Renal cortical epithelial cell (primary cell): Measurements from ENCODE around the gene KSR2. TPM values are rescaled to one million over a fixed set of nuclear protein-coding genes. Genes with fewer than 3 reads are reported as not detected.
A peak's percentile ranks its signal among the peaks of the same experiment; 100 is the strongest.

ENCODE experiments used
- DNase-seq: peaks from one replicate; pipeline ENCODE4 v3.0.0-alpha.2; 2011; ENCODE audit warnings: low read depth
- total RNA-seq: library from RNA; depleted of rRNA; stranded (reverse); fragments of >200 nt; gene quantifications from 2 replicates; pipeline ENCODE4 v1.2.3, GENCODE V29; 2014

Gene KSR2
- total RNA-seq, 1 donor from 2014 or later = 0.65 TPM

GRCh38 chr12:117692512-117692911 is 276.3 kb downstream of the KSR2 start:
- no peak for DNase-seq

GRCh38 chr12:117689857-117690256 is 278.9 kb downstream of the KSR2 start:
- no peak for DNase-seq

- no peak for DNase-seq
These were observed 280.3 kb downstream of the KSR2 start for GRCh38 chr12:117688446-117688845.

- DNase-seq = peak; percentile 93
These were observed 281.8 kb downstream of the KSR2 start for GRCh38 chr12:117686911-117687377.

- no peak for DNase-seq
These were observed 282.6 kb downstream of the KSR2 start for GRCh38 chr12:117686210-117686609.

GRCh38 chr12:117685110-117685926 is 283.5 kb downstream of the KSR2 start:
- peak; percentile 89 for DNase-seq

GRCh38 chr12:117684471-117684870 is 284.3 kb downstream of the KSR2 start:
- DNase-seq = no peak

GRCh38 chr12:117680312-117680711 is 288.5 kb downstream of the KSR2 start:
- peak; percentile 70 for DNase-seq

- peak; percentile 73 for DNase-seq
These were observed 289.0 kb downstream of the KSR2 start for GRCh38 chr12:117679776-117680175.

- no peak for DNase-seq
These were observed 294.0 kb downstream of the KSR2 start for GRCh38 chr12:117674763-117675162.

- no peak for DNase-seq
These were observed 294.5 kb downstream of the KSR2 start for GRCh38 chr12:117674313-117674712.

- DNase-seq = no peak
These were observed 297.1 kb downstream of the KSR2 start for GRCh38 chr12:117671734-117672133.

GRCh38 chr12:117664169-117664568 is 304.6 kb downstream of the KSR2 start:
- no peak for DNase-seq

- DNase-seq = peak; percentile 40
These were observed 306.0 kb downstream of the KSR2 start for GRCh38 chr12:117662620-117663395.

- DNase-seq = peak; percentile 71
These were observed 306.6 kb downstream of the KSR2 start for GRCh38 chr12:117662220-117662619.

- no peak for DNase-seq
These were observed 307.3 kb downstream of the KSR2 start for GRCh38 chr12:117661471-117661870.

- DNase-seq = no peak
These were observed 307.9 kb downstream of the KSR2 start for GRCh38 chr12:117660896-117661295.

- no peak for DNase-seq
These were observed 310.6 kb downstream of the KSR2 start for GRCh38 chr12:117658226-117658625.

- DNase-seq = no peak
These were observed 319.0 kb downstream of the KSR2 start for GRCh38 chr12:117649796-117650195.

- no peak for DNase-seq
These were observed 322.3 kb downstream of the KSR2 start for GRCh38 chr12:117646520-117646919.

- DNase-seq = no peak
These were observed 323.3 kb downstream of the KSR2 start for GRCh38 chr12:117645473-117645872.

- DNase-seq = no peak
These were observed 324.8 kb downstream of the KSR2 start for GRCh38 chr12:117643971-117644370.

- DNase-seq = no peak
These were observed 326.9 kb downstream of the KSR2 start for GRCh38 chr12:117641885-117642284.
